Measurements from ENCODE around the gene SPARCL1.

The SPARCL1 gene

DNA sequence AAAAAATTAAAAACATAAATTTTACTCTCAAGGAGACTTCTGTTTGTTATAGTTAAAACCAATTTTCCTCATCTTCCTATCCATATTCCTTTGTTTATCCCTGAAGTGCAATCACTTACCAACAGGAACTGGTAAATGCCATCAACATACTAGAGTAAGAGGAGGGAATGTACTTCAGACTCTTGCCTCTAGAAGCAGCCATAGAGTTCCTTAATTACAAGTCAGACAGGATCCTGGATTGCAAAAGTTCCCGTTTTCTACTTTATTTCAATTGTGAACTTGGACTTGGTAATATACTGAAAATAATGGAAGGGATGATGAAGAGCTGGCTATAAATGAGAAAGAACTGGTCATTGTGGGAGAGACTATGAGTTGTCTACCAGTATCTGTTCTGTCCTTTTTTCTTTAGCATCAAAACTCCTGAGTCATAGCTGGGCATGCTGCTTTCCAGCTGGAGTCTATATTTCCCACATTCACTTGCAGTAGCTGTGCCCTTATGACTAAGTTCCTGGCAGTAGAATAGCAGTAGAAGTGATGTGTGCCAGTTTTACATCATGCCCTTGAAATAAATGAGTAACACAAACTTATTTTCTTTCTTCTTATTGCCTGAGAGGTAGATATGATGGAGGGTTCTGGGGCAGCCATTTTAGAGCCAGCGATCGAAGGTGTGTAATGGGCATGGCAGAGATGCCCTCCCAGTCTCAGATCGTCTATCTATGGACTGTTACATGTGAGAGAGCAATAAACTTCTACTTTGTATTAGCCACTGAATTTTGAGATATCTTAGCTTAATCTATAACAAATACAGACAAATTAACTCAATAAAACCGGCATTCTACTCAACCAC lies 26.8 kb upstream of the SPARCL1 start:
- TF ChIP-seq CTCF (IDR thresholded peaks at IDR 0.05; ENCODE audit: low read depth, low read length), result no peak
- Histone ChIP-seq H3K36me3 (no peaks in the 10 kb centered on the region), H3K4me1 (peaks cover 7% of the 10 kb centered on the region; the same call in 1 of the 2 replicates), H3K27me3 (no peaks in the 10 kb centered on the region), H3K4me3 (ENCODE audit: low read depth, low read length) (no peak overlapping the region), H3K9me3 (no peaks in the 10 kb centered on the region)
- DNase-seq, result no peak

- no peak for TF ChIP-seq CTCF (IDR thresholded peaks at IDR 0.05; ENCODE audit: low read depth, low read length)
- DNase-seq, result no peak
Observed at GRCh38 chr4:87553182-87553581, 24.0 kb upstream of the SPARCL1 start.

DNA sequence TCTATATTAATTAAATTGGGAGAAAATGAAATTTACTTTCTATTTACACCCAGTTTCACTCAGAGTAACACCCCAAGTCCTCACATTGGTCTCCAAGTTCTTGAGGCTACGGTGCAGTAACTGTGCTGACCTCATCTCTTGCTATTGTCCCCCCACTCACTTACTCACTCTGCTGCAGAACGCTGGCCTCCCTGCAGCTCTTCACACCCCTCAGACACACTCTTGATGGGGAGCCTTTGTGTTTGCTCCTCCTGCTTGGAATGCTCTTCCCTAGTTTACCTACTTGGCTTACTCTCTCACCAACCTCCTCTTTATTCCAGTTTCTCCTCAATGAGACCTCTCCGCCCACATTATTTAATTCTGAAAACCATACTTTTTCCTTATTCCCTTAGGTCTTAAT lies 22.2 kb upstream of the SPARCL1 start:
- H3K27me3 ChIP-seq, result no peaks in the 10 kb centered on the region
- H3K36me3 ChIP-seq, result no peaks in the 10 kb centered on the region
- no peak for TF ChIP-seq CTCF (IDR thresholded peaks at IDR 0.05; ENCODE audit: low read depth, low read length)
- H3K4me1 ChIP-seq, result no peaks in the 10 kb centered on the region
- DNase-seq, result no peak
- no peak overlapping the region for H3K4me3 ChIP-seq (ENCODE audit: low read depth, low read length)
- H3K9me3 ChIP-seq, result no peaks in the 10 kb centered on the region

More at GRCh38 chr4:87553182-87553581, 24.0 kb upstream of the SPARCL1 start:
- Histone ChIP-seq H3K4me3 (ENCODE audit: low read depth, low read length) (no peak overlapping the region), H3K9me3 (no peaks in the 10 kb centered on the region), H3K4me1 (no peaks in the 10 kb centered on the region), H3K36me3 (no peaks in the 10 kb centered on the region), H3K27me3 (no peaks in the 10 kb centered on the region)

DNA sequence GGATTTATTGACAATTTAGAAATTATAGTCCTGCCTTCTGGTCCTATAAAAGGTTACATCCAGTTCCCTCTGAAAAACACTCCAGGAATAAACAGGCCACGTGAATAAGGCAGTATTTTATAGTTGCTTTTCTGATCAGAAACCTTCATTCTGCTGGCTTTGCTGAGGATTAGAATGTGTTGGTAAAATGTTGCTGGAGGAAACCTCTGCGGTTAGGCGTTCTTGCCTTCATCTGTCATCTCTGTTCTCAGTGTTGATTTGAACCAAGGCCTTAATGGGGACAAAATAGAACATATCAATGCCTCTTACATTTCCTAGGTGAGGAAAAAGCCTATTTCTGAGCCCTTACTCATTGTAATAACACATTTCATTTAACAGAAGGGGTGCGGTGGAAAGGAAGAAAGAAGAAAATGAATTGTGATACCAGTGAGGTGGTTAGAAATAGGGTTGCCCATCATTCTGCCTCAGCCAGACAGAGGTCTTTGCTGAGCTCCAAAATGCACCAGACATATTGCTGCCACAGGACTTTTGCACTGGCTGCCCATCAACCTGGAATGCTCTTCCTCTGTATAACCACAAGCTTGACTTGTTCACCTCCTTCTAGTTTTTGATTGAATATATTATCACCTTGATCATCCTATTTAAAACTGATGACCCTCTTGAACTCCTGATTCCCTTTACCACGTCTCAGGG lies 18.0 kb upstream of the SPARCL1 start:
- DNase-seq, result no peak
- H3K4me3 ChIP-seq (ENCODE audit: low read depth, low read length), result no peak overlapping the region
- no peaks in the 10 kb centered on the region for H3K9me3 ChIP-seq
- TF ChIP-seq CTCF (IDR thresholded peaks at IDR 0.05; ENCODE audit: low read depth, low read length), result no peak
- no peaks in the 10 kb centered on the region for H3K36me3 ChIP-seq
- H3K4me1 ChIP-seq, result no peaks in the 10 kb centered on the region
- no peaks in the 10 kb centered on the region for H3K27me3 ChIP-seq

DNA sequence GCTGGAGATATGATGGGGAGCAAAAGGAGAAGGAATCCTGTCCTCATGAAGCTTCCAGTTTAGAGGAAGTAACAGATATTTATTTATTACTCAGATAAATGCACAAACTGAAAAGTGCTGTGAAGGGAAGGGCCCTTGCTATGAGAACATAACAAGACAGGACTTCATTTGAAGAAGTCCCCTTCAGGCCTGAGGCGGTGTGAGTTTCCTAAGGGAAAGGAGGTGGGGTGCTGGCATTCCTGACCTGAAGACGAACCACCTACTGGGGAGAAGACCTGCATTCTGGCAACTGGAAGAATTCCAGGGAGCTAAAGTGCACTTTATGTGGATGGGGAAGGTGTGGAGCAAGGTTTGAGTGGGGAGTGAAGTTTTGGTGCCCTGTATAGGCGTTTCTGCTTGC lies 15.9 kb upstream of the SPARCL1 start:
- Histone ChIP-seq H3K36me3 (no peaks in the 10 kb centered on the region), H3K27me3 (no peaks in the 10 kb centered on the region), H3K4me1 (no peaks in the 10 kb centered on the region), H3K9me3 (no peaks in the 10 kb centered on the region), H3K4me3 (ENCODE audit: low read depth, low read length) (no peak overlapping the region)
- no peak for DNase-seq
- no peak for TF ChIP-seq CTCF (IDR thresholded peaks at IDR 0.05; ENCODE audit: low read depth, low read length)
